ENCODE measurements around the gene KMT2B.
"Not testable (repeated sequence)": the region's sequence is repeated elsewhere in the genome, so short reads cannot be mapped to it uniquely, and the experiment has no call there.

The KMT2B gene

GRCh38 chr19:35719402-35720162, 1.8 kb downstream of the KMT2B start:
- Histone ChIP-seq H3K4me3 (ENCODE audit: insufficient read depth, low read depth, low read length) (peak overlapping the region; percentile 70), H3K4me1 (ENCODE audit: control insufficient read depth, insufficient read depth, low read length) (peaks cover 22% of the 10 kb centered on the region), H3K36me3 (ENCODE audit: control insufficient read depth, insufficient read depth, low read length) (peaks cover 30% of the 10 kb centered on the region), H3K9me3 (ENCODE audit: control insufficient read depth, low read length) (no peaks in the 10 kb centered on the region), H3K27ac (ENCODE audit: insufficient read depth, low read depth, low read length, poor library complexity, severe bottlenecking) (no peak overlapping the region), H3K27me3 (ENCODE audit: control insufficient read depth, insufficient read depth, low read length, poor library complexity, severe bottlenecking) (peaks cover 15% of the 10 kb centered on the region)
- WGBS, 2 experiments = 93 to 94% methylated on average over 32 of the region's 32 CpGs

- H3K9me3 ChIP-seq (ENCODE audit: control insufficient read depth, low read length) = no peaks in the 10 kb centered on the region
- peaks cover 9% of the 10 kb centered on the region for H3K27me3 ChIP-seq (ENCODE audit: control insufficient read depth, insufficient read depth, low read length, poor library complexity, severe bottlenecking)
- H3K36me3 ChIP-seq (ENCODE audit: control insufficient read depth, insufficient read depth, low read length) = peaks cover 35% of the 10 kb centered on the region
- no peak overlapping the region for H3K27ac ChIP-seq (ENCODE audit: insufficient read depth, low read depth, low read length, poor library complexity, severe bottlenecking)
- WGBS, 2 experiments = 94 to 98% methylated on average over 9 of the region's 9 CpGs
- H3K4me3 ChIP-seq (ENCODE audit: insufficient read depth, low read depth, low read length) = no peak overlapping the region
- H3K4me1 ChIP-seq (ENCODE audit: control insufficient read depth, insufficient read depth, low read length) = peaks cover 17% of the 10 kb centered on the region
These were observed 2.3 kb downstream of the KMT2B start for GRCh38 chr19:35720163-35720524.

- Histone ChIP-seq H3K4me3 (ENCODE audit: insufficient read depth, low read depth, low read length) (no peak overlapping the region), H3K27ac (ENCODE audit: insufficient read depth, low read depth, low read length, poor library complexity, severe bottlenecking) (no peak overlapping the region), H3K9me3 (ENCODE audit: control insufficient read depth, low read length) (no peaks in the 10 kb centered on the region), H3K36me3 (ENCODE audit: control insufficient read depth, insufficient read depth, low read length) (peaks cover 40% of the 10 kb centered on the region), H3K4me1 (ENCODE audit: control insufficient read depth, insufficient read depth, low read length) (peaks cover 12% of the 10 kb centered on the region), H3K27me3 (ENCODE audit: control insufficient read depth, insufficient read depth, low read length, poor library complexity, severe bottlenecking) (peaks cover 4% of the 10 kb centered on the region)
- 93 to 95% methylated on average over 17 of the region's 17 CpGs for WGBS, 2 experiments
These were observed 2.8 kb downstream of the KMT2B start for GRCh38 chr19:35720648-35721047.

GRCh38 chr19:35721374-35721773, 3.6 kb downstream of the KMT2B start:
- Histone ChIP-seq H3K27ac (ENCODE audit: insufficient read depth, low read depth, low read length, poor library complexity, severe bottlenecking) (no peak overlapping the region), H3K27me3 (ENCODE audit: control insufficient read depth, insufficient read depth, low read length, poor library complexity, severe bottlenecking) (no peaks in the 10 kb centered on the region), H3K36me3 (ENCODE audit: control insufficient read depth, insufficient read depth, low read length) (peaks cover 44% of the 10 kb centered on the region), H3K9me3 (ENCODE audit: control insufficient read depth, low read length) (no peaks in the 10 kb centered on the region), H3K4me1 (ENCODE audit: control insufficient read depth, insufficient read depth, low read length) (peaks cover 7% of the 10 kb centered on the region), H3K4me3 (ENCODE audit: insufficient read depth, low read depth, low read length) (no peak overlapping the region)
- WGBS, 2 experiments = 97 to 98% methylated on average over 16 of the region's 16 CpGs

- Histone ChIP-seq H3K4me1 (ENCODE audit: control insufficient read depth, insufficient read depth, low read length) (peaks cover 7% of the 10 kb centered on the region), H3K27me3 (ENCODE audit: control insufficient read depth, insufficient read depth, low read length, poor library complexity, severe bottlenecking) (no peaks in the 10 kb centered on the region), H3K27ac (ENCODE audit: insufficient read depth, low read depth, low read length, poor library complexity, severe bottlenecking) (no peak overlapping the region), H3K9me3 (ENCODE audit: control insufficient read depth, low read length) (no peaks in the 10 kb centered on the region), H3K4me3 (ENCODE audit: insufficient read depth, low read depth, low read length) (no peak overlapping the region), H3K36me3 (ENCODE audit: control insufficient read depth, insufficient read depth, low read length) (peaks cover 48% of the 10 kb centered on the region)
- WGBS, 2 experiments = 97% methylated on average over 14 of the region's 14 CpGs
These were observed 4.7 kb downstream of the KMT2B start for GRCh38 chr19:35722461-35722860.

GRCh38 chr19:35722897-35723296, 5.1 kb downstream of the KMT2B start:
- Histone ChIP-seq H3K4me1 (ENCODE audit: control insufficient read depth, insufficient read depth, low read length) (peaks cover 7% of the 10 kb centered on the region), H3K27ac (ENCODE audit: insufficient read depth, low read depth, low read length, poor library complexity, severe bottlenecking) (no peak overlapping the region), H3K36me3 (ENCODE audit: control insufficient read depth, insufficient read depth, low read length) (peaks cover 52% of the 10 kb centered on the region), H3K9me3 (ENCODE audit: control insufficient read depth, low read length) (no peaks in the 10 kb centered on the region), H3K4me3 (ENCODE audit: insufficient read depth, low read depth, low read length) (no peak overlapping the region), H3K27me3 (ENCODE audit: control insufficient read depth, insufficient read depth, low read length, poor library complexity, severe bottlenecking) (no peaks in the 10 kb centered on the region)
- WGBS, 2 experiments = 96 to 97% methylated on average over 16 of the region's 16 CpGs

- no peaks in the 10 kb centered on the region for H3K9me3 ChIP-seq (ENCODE audit: control insufficient read depth, low read length)
- peaks cover 59% of the 10 kb centered on the region for H3K36me3 ChIP-seq (ENCODE audit: control insufficient read depth, insufficient read depth, low read length)
- H3K27ac ChIP-seq (ENCODE audit: insufficient read depth, low read depth, low read length, poor library complexity, severe bottlenecking) = no peak overlapping the region
- 96 to 98% methylated on average over 24 of the region's 24 CpGs for WGBS, 2 experiments
- peaks cover 7% of the 10 kb centered on the region for H3K4me1 ChIP-seq (ENCODE audit: control insufficient read depth, insufficient read depth, low read length)
- no peaks in the 10 kb centered on the region for H3K27me3 ChIP-seq (ENCODE audit: control insufficient read depth, insufficient read depth, low read length, poor library complexity, severe bottlenecking)
- H3K4me3 ChIP-seq (ENCODE audit: insufficient read depth, low read depth, low read length) = no peak overlapping the region
These were observed 5.9 kb downstream of the KMT2B start for GRCh38 chr19:35723671-35724070.

GRCh38 chr19:35724132-35724531, 6.3 kb downstream of the KMT2B start:
- not testable (repeated sequence) for H3K27ac ChIP-seq (ENCODE audit: insufficient read depth, low read depth, low read length, poor library complexity, severe bottlenecking); H3K27me3 ChIP-seq (ENCODE audit: control insufficient read depth, insufficient read depth, low read length, poor library complexity, severe bottlenecking); H3K4me3 ChIP-seq (ENCODE audit: insufficient read depth, low read depth, low read length); H3K9me3 ChIP-seq (ENCODE audit: control insufficient read depth, low read length); H3K4me1 ChIP-seq (ENCODE audit: control insufficient read depth, insufficient read depth, low read length)
- peaks cover 64% of the 10 kb centered on the region for H3K36me3 ChIP-seq (ENCODE audit: control insufficient read depth, insufficient read depth, low read length)
- WGBS, 2 experiments = 94% methylated on average over 7 of the region's 7 CpGs

- H3K27me3 ChIP-seq (ENCODE audit: control insufficient read depth, insufficient read depth, low read length, poor library complexity, severe bottlenecking) = no peaks in the 10 kb centered on the region
- H3K36me3 ChIP-seq (ENCODE audit: control insufficient read depth, insufficient read depth, low read length) = peaks cover 66% of the 10 kb centered on the region
- no peaks in the 10 kb centered on the region for H3K9me3 ChIP-seq (ENCODE audit: control insufficient read depth, low read length)
- H3K4me3 ChIP-seq (ENCODE audit: insufficient read depth, low read depth, low read length) = no peak overlapping the region
- no peaks in the 10 kb centered on the region for H3K4me1 ChIP-seq (ENCODE audit: control insufficient read depth, insufficient read depth, low read length)
- H3K27ac ChIP-seq (ENCODE audit: insufficient read depth, low read depth, low read length, poor library complexity, severe bottlenecking) = no peak overlapping the region
- WGBS, 2 experiments = 95 to 98% methylated on average over 12 of the region's 12 CpGs
These were observed 6.8 kb downstream of the KMT2B start for GRCh38 chr19:35724560-35724959.

- 93 to 95% methylated on average over 23 of the region's 23 CpGs for WGBS, 2 experiments
- Histone ChIP-seq H3K27ac (ENCODE audit: insufficient read depth, low read depth, low read length, poor library complexity, severe bottlenecking) (no peak overlapping the region), H3K4me1 (ENCODE audit: control insufficient read depth, insufficient read depth, low read length) (no peaks in the 10 kb centered on the region), H3K4me3 (ENCODE audit: insufficient read depth, low read depth, low read length) (no peak overlapping the region), H3K27me3 (ENCODE audit: control insufficient read depth, insufficient read depth, low read length, poor library complexity, severe bottlenecking) (no peaks in the 10 kb centered on the region), H3K36me3 (ENCODE audit: control insufficient read depth, insufficient read depth, low read length) (peaks cover 66% of the 10 kb centered on the region), H3K9me3 (ENCODE audit: control insufficient read depth, low read length) (no peaks in the 10 kb centered on the region)
These were observed 7.5 kb downstream of the KMT2B start for GRCh38 chr19:35725216-35725861.

Measured in ectodermal cell (in vitro differentiated cells).